Measurements from ENCODE around the gene DVL2. TPM values are rescaled to one million over a fixed set of nuclear protein-coding genes. Genes with fewer than 3 reads are reported as not detected.

The DVL2 gene
- total and polyA plus RNA-seq, 2 of the 13 experiments (the other 11 are each of a cell fraction or from before 2014, with no cell fraction given): 5.7 to 38.2 TPM

DNA sequence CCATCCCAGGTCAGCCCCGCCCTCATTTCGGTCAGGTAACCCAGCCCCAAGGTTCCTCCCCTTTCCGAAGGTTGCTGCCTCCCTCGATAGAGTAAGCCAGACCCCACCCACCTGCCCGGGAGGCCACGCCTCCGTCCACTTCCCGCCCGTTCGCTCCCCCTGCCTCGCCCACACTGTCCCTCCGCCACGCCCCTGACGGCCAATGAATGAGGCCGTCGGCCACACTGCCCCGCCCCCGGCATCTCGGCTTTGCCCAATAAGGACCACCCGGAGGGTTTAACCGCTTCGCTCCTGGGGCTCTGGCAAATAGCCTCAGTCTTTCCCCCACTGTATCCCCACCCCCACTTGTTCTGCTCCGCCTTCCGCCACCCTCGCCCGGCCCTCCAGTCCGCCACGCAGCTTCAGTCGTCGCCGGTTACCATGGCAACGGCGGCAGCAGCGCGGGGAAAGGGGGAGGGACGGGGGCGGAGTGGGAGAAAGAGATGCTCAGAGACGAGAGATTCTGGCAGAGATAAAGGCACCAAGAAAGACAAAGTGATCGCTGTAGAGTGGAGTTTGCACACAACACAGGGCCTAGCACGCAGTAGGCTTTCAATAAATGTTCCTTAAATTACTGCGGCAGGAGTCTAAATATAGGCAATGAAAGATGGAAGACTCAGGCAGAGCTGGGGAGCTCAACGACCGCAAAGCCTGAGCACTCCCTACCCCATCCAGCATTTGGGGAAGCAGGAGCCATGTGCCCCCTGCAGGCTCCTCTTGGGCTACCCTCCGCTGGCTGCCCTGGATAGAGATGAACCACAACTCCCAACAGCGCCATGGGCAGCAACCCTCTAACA is 19.8 kb downstream of the DVL2 start (continued):
- TF ChIP-seq, protein P1, sequence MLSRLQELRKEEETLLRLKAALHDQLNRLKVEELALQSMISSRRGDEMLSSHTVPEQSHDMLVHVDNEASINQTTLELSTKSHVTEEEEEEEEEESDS (CRISPR knock-in tag; IDR thresholded peaks at IDR 0.05; ENCODE audit: borderline replicate concordance): no peak
- TF ChIP-seq U2AF2 (IDR thresholded peaks at IDR 0.05; ENCODE audit: low read depth, low read length) (no peak), ZNF501 (CRISPR knock-in tag; IDR thresholded peaks at IDR 0.05) (peak; percentile 57), NCOR1 (IDR thresholded peaks at IDR 0.05; ENCODE audit: borderline replicate concordance, low read length) (no peak; the same call in 1 of the 2 replicates), DBP (CRISPR knock-in tag; IDR thresholded peaks at IDR 0.05; ENCODE audit: not compliant biosample characterization) (peak; percentile 49), FOSL1 (CRISPR knock-in tag; IDR thresholded peaks at IDR 0.05; ENCODE audit: borderline replicate concordance) (no peak), KLF11 (CRISPR knock-in tag; IDR thresholded peaks at IDR 0.05) (no peak), TOE1 (CRISPR knock-in tag; IDR thresholded peaks at IDR 0.05) (no peak), NR2C2 (CRISPR knock-in tag; IDR thresholded peaks at IDR 0.05; ENCODE audit: borderline replicate concordance) (peak; percentile 67; the same call in 1 of the 2 replicates), CBX5 (CRISPR knock-in tag; IDR thresholded peaks at IDR 0.05; ENCODE audit: borderline replicate concordance) (no peak), RBM22 (optimal IDR thresholded peaks at IDR 0.05; ENCODE audit: low read length) (no peak), ZNF589 (CRISPR knock-in tag; conservative IDR thresholded peaks at IDR 0.05) (no peak), ZNF556 (CRISPR knock-in tag; IDR thresholded peaks at IDR 0.05; ENCODE audit: borderline replicate concordance) (peak; percentile 69; the same call in 1 of the 2 replicates), CBX2 (IDR thresholded peaks at IDR 0.05; ENCODE audit: low read depth, low read length) (no peak), CBX2 (CRISPR knock-in tag; IDR thresholded peaks at IDR 0.05; ENCODE audit: low read depth) (no peak), TMF1 (CRISPR knock-in tag; IDR thresholded peaks at IDR 0.05; ENCODE audit: low read depth) (no peak), KDM6A (CRISPR knock-in tag; IDR thresholded peaks at IDR 0.05; ENCODE audit: low read depth) (no peak), PREB (CRISPR knock-in tag; IDR thresholded peaks at IDR 0.05) (no peak)
- TF ChIP-seq, protein P2, sequence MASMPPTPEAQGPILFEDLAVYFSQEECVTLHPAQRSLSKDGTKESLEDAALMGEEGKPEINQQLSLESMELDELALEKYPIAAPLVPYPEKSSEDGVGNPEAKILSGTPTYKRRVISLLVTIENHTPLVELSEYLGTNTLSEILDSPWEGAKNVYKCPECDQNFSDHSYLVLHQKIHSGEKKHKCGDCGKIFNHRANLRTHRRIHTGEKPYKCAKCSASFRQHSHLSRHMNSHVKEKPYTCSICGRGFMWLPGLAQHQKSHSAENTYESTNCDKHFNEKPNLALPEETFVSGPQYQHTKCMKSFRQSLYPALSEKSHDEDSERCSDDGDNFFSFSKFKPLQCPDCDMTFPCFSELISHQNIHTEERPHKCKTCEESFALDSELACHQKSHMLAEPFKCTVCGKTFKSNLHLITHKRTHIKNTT (CRISPR knock-in tag; IDR thresholded peaks at IDR 0.05): no peak
- TF ChIP-seq, protein P3, sequence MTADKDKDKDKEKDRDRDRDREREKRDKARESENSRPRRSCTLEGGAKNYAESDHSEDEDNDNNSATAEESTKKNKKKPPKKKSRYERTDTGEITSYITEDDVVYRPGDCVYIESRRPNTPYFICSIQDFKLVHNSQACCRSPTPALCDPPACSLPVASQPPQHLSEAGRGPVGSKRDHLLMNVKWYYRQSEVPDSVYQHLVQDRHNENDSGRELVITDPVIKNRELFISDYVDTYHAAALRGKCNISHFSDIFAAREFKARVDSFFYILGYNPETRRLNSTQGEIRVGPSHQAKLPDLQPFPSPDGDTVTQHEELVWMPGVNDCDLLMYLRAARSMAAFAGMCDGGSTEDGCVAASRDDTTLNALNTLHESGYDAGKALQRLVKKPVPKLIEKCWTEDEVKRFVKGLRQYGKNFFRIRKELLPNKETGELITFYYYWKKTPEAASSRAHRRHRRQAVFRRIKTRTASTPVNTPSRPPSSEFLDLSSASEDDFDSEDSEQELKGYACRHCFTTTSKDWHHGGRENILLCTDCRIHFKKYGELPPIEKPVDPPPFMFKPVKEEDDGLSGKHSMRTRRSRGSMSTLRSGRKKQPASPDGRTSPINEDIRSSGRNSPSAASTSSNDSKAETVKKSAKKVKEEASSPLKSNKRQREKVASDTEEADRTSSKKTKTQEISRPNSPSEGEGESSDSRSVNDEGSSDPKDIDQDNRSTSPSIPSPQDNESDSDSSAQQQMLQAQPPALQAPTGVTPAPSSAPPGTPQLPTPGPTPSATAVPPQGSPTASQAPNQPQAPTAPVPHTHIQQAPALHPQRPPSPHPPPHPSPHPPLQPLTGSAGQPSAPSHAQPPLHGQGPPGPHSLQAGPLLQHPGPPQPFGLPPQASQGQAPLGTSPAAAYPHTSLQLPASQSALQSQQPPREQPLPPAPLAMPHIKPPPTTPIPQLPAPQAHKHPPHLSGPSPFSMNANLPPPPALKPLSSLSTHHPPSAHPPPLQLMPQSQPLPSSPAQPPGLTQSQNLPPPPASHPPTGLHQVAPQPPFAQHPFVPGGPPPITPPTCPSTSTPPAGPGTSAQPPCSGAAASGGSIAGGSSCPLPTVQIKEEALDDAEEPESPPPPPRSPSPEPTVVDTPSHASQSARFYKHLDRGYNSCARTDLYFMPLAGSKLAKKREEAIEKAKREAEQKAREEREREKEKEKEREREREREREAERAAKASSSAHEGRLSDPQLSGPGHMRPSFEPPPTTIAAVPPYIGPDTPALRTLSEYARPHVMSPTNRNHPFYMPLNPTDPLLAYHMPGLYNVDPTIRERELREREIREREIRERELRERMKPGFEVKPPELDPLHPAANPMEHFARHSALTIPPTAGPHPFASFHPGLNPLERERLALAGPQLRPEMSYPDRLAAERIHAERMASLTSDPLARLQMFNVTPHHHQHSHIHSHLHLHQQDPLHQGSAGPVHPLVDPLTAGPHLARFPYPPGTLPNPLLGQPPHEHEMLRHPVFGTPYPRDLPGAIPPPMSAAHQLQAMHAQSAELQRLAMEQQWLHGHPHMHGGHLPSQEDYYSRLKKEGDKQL (CRISPR knock-in tag; IDR thresholded peaks at IDR 0.05; ENCODE audit: low read depth): no peak

Measured in HepG2 (cell line).